Vagina (tissue), 2 donors: Measurements from ENCODE around the gene ZSWIM6. TPM values are rescaled to one million over a fixed set of nuclear protein-coding genes. Genes with fewer than 3 reads are reported as not detected.

Source experiments
- DNase-seq, 2 donors: peaks; one replicate each; pipeline ENCODE4 v3.0.0-alpha.2; 2017; ENCODE audit errors: extremely low spot score in 2 of 2
- H3K27ac ChIP-seq: fragments of 200-600 bp; sonication (generic); one replicate; pipeline ENCODE4 v1.5.1; 2019
- H3K27me3 ChIP-seq: fragments of 200-600 bp; sonication (generic); one replicate; pipeline ENCODE4 v1.5.1; 2019
- H3K36me3 ChIP-seq, 2 donors: fragments of 200-600 bp; sonication (generic); one replicate each; pipeline ENCODE4 v1.5.1; 2017 to 2019
- H3K4me1 ChIP-seq: fragments of 200-600 bp; sonication (generic); one replicate; pipeline ENCODE4 v1.5.1; 2019
- H3K4me3 ChIP-seq, 2 donors: fragments of 200-600 bp; sonication (generic); 1 replicate in 1 of 2; 2 replicates in 1 of 2; pipeline ENCODE4 v1.5.1; 2016 to 2019
- H3K9me3 ChIP-seq: fragments of 200-600 bp; sonication (generic); one replicate; pipeline ENCODE4 v1.5.1; 2019
- POLR2A ChIP-seq, 2 donors: fragments of 450-650 bp; IDR thresholded peaks; one replicate each; pipeline ENCODE4 v1.6.1; 2017; ENCODE audit warnings: antibody characterized with exemption in 2 of 2, mild to moderate bottlenecking in 2 of 2, moderate library complexity in 2 of 2
- POLR2AphosphoS5 ChIP-seq, 2 donors: sonication (generic); formaldehyde crosslinking; IDR thresholded peaks; one replicate each; pipeline ENCODE4 v1.9.0; 2017; ENCODE audit warnings: antibody characterized with exemption in 2 of 2, mild to moderate bottlenecking in 2 of 2, low read depth in 1 of 2; ENCODE audit not compliant: insufficient read depth in 1 of 2
- intact Hi-C: fragments of 100-400 bp; cut with DNase I; formaldehyde crosslinking; loops from one replicate; pipeline ENCODE4 v1.15.1; 2023
- total RNA-seq: library from RNA; depleted of rRNA; stranded (reverse); fragments of >200 nt; gene quantifications from one replicate; pipeline ENCODE4 v1.2.3, GENCODE V29; 2016
- TF ChIP-seq, protein P1 (sequence below), 3 experiments: fragments of 450-650 bp in 2 of 3; fragments of 200-600 bp in 1 of 3; sonication (generic) in 1 of 3; IDR thresholded peaks; one replicate each; pipeline ENCODE4 v1.5.1; 2017 to 2019; ENCODE audit warnings: antibody characterized with exemption in 3 of 3, mild to moderate bottlenecking in 2 of 3, moderate library complexity in 2 of 3

The ZSWIM6 gene
- total RNA-seq, 1 donor from 2014 or later, result 16.7 TPM

DNA sequence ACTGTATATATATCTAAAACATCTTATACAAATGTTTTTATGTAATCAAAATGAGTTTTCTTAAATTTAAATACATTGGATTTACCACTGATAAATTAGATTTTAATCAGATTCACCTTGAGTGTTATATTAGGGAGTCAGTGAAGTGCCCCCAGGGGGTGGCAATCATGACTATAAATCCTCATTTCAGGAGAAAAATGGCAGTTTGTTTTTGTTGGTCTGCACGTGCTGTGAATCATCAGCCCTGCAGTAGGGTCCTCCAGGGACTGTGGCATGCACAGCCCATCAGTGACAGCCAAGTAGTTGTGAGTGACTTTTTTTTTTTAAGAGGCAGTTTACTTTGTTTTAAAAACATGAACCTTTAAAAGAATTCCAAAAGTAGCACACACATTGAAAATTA, 65.2 kb downstream of the ZSWIM6 start:
- peaks cover 28% of the 10 kb centered on the region for H3K4me1 ChIP-seq
- no peaks in the 10 kb centered on the region for H3K27me3 ChIP-seq
- TF ChIP-seq, protein P1, sequence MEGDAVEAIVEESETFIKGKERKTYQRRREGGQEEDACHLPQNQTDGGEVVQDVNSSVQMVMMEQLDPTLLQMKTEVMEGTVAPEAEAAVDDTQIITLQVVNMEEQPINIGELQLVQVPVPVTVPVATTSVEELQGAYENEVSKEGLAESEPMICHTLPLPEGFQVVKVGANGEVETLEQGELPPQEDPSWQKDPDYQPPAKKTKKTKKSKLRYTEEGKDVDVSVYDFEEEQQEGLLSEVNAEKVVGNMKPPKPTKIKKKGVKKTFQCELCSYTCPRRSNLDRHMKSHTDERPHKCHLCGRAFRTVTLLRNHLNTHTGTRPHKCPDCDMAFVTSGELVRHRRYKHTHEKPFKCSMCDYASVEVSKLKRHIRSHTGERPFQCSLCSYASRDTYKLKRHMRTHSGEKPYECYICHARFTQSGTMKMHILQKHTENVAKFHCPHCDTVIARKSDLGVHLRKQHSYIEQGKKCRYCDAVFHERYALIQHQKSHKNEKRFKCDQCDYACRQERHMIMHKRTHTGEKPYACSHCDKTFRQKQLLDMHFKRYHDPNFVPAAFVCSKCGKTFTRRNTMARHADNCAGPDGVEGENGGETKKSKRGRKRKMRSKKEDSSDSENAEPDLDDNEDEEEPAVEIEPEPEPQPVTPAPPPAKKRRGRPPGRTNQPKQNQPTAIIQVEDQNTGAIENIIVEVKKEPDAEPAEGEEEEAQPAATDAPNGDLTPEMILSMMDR (IDR thresholded peaks at IDR 0.05), result no peak
- no peak for TF ChIP-seq POLR2A (IDR thresholded peaks at IDR 0.05)
- TF ChIP-seq POLR2AphosphoS5 (IDR thresholded peaks at IDR 0.05; ENCODE audit: insufficient read depth in 1 of 2, low read depth in 1 of 2), result no peak
- no peak overlapping the region for H3K4me3 ChIP-seq
- DNase-seq, result no peak
- H3K36me3 ChIP-seq, result no peaks in the 10 kb centered on the region
- intact Hi-C loops, result no loop called here
- H3K9me3 ChIP-seq, result no peaks in the 10 kb centered on the region
- H3K27ac ChIP-seq, result no peak overlapping the region

GRCh38 chr5:61397937-61398336, 65.9 kb downstream of the ZSWIM6 start:
- no peak overlapping the region for H3K4me3 ChIP-seq
- DNase-seq, result no peak
- no peaks in the 10 kb centered on the region for H3K27me3 ChIP-seq
- peaks cover 35% of the 10 kb centered on the region for H3K4me1 ChIP-seq
- H3K9me3 ChIP-seq, result no peaks in the 10 kb centered on the region
- intact Hi-C loops, result no loop called here
- TF ChIP-seq, protein P1 (IDR thresholded peaks at IDR 0.05), result no peak
- TF ChIP-seq POLR2A (IDR thresholded peaks at IDR 0.05) (no peak), POLR2AphosphoS5 (IDR thresholded peaks at IDR 0.05; ENCODE audit: insufficient read depth in 1 of 2, low read depth in 1 of 2) (no peak)
- no peak overlapping the region for H3K27ac ChIP-seq
- H3K36me3 ChIP-seq, result no peaks in the 10 kb centered on the region

- intact Hi-C loops, result no loop called here
- H3K27ac ChIP-seq, result no peak overlapping the region
- TF ChIP-seq, protein P1 (IDR thresholded peaks at IDR 0.05), result no peak
- TF ChIP-seq POLR2A (IDR thresholded peaks at IDR 0.05), result no peak
- no peak for TF ChIP-seq POLR2AphosphoS5 (IDR thresholded peaks at IDR 0.05; ENCODE audit: insufficient read depth in 1 of 2, low read depth in 1 of 2)
- DNase-seq, result no peak
- no peak overlapping the region for H3K4me3 ChIP-seq
- no peaks in the 10 kb centered on the region for H3K36me3 ChIP-seq
- H3K4me1 ChIP-seq, result peaks cover 40% of the 10 kb centered on the region
- no peaks in the 10 kb centered on the region for H3K27me3 ChIP-seq
- H3K9me3 ChIP-seq, result no peaks in the 10 kb centered on the region
These were observed 66.4 kb downstream of the ZSWIM6 start for GRCh38 chr5:61398440-61398839.

DNA sequence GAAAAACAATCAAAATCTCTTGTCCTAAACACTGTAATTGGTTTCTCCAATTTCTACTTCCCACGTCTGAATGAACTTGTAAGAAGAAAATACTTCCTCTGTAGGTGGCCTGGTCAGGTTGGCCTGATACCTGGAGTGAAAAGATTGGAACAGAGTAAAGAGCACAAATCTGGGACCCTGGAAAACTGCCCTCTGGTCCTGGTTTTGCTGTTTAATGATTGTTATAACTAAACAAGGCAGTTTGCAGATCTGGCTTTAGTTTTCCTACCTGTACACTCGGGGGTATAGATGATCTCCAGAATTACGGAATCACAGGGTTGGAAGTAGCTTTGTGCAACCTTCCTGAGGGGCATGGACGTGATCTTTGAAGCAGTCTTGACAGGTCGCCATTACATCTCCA, 67.6 kb downstream of the ZSWIM6 start:
- intact Hi-C loops, result no loop called here
- no peak for DNase-seq
- H3K4me1 ChIP-seq, result peaks cover 42% of the 10 kb centered on the region
- no peaks in the 10 kb centered on the region for H3K9me3 ChIP-seq
- no peaks in the 10 kb centered on the region for H3K27me3 ChIP-seq
- TF ChIP-seq, protein P1 (IDR thresholded peaks at IDR 0.05), result no peak
- TF ChIP-seq POLR2AphosphoS5 (IDR thresholded peaks at IDR 0.05; ENCODE audit: insufficient read depth in 1 of 2, low read depth in 1 of 2), result no peak
- H3K4me3 ChIP-seq, result no peak overlapping the region
- no peak overlapping the region for H3K27ac ChIP-seq
- H3K36me3 ChIP-seq, result no peaks in the 10 kb centered on the region

DNA sequence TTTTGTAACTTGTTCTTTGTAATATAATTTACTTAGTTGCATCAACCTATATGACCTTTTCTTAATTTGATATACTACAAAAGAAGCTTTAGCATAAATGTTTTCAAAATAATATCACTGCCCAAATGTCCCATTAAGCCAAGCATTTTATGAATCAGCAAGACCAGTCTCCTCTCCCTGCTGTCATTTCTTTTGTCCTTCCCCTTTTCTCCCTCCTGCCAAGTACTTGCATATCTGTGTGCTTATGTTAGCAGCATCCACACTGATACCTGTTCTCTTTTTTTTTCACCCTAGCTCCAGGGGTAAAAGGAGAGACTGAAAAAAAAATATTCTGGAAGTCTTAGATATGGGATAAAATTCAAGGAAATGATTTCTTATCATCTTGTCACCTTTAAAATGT, 69.7 kb downstream of the ZSWIM6 start:
- no peak for DNase-seq
- no peaks in the 10 kb centered on the region for H3K36me3 ChIP-seq
- H3K27me3 ChIP-seq, result no peaks in the 10 kb centered on the region
- peaks cover 37% of the 10 kb centered on the region for H3K4me1 ChIP-seq
- no peaks in the 10 kb centered on the region for H3K9me3 ChIP-seq
- H3K4me3 ChIP-seq, result no peak overlapping the region
- intact Hi-C loops, result no loop called here
- TF ChIP-seq POLR2AphosphoS5 (IDR thresholded peaks at IDR 0.05; ENCODE audit: insufficient read depth in 1 of 2, low read depth in 1 of 2), result no peak
- no peak for TF ChIP-seq POLR2A (IDR thresholded peaks at IDR 0.05)
- TF ChIP-seq, protein P1 (IDR thresholded peaks at IDR 0.05), result no peak
- no peak overlapping the region for H3K27ac ChIP-seq
